K562 (cell line): Measurements from ENCODE around the gene ARMCX2. TPM values are rescaled to one million over a fixed set of nuclear protein-coding genes. Genes with fewer than 3 reads are reported as not detected.

Experiments used
- FOXA3 ChIP-seq, 2 experiments: fragments of 450-650 bp in 1 of 2; sonication (generic) in 1 of 2; formaldehyde crosslinking; IDR thresholded peaks in 1 of 2; conservative IDR thresholded peaks in 1 of 2; 2 replicates each; pipeline versions ENCODE4 v1.4.0 to v1.8.0; 2020 to 2022; ENCODE audit warnings: mild to moderate bottlenecking in 2 of 2, missing genetic modification reagents in 1 of 2
- HCFC1 ChIP-seq: IDR thresholded peaks from 2 replicates; pipeline ENCODE4 v1.6.1; 2012; ENCODE audit warnings: low read depth, low read length, improper control_type of control experiment
- MAZ ChIP-seq, 2 experiments: fragments of 450-650 bp in 1 of 2; sonication (generic) in 1 of 2; formaldehyde crosslinking; IDR thresholded peaks in 1 of 2; conservative IDR thresholded peaks in 1 of 2; 2 replicates each; pipeline versions ENCODE4 v1.4.0 to v1.5.0; 2020; ENCODE audit warnings: mild to moderate bottlenecking in 1 of 2, missing genetic modification reagents in 1 of 2
- NFRKB ChIP-seq: fragments of 450-650 bp; IDR thresholded peaks from 2 replicates; pipeline ENCODE4 v1.6.1; 2016; ENCODE audit warnings: low read depth
- NR2C1 ChIP-seq, 2 experiments: fragments of 450-650 bp; IDR thresholded peaks; 2 replicates each; pipeline ENCODE4 v1.6.1; 2017; ENCODE audit warnings: mild to moderate bottlenecking in 2 of 2, antibody characterized with exemption in 1 of 2, inconsistent platforms in 1 of 2, missing compliant biosample characterization in 1 of 2, missing genetic modification characterization in 1 of 2
- PHF20 ChIP-seq: fragments of 450-650 bp; IDR thresholded peaks from 2 replicates; pipeline ENCODE4 v1.6.1; 2018; ENCODE audit not compliant: partially characterized antibody
- POLR2AphosphoS2 ChIP-seq: IDR thresholded peaks from 2 replicates; pipeline ENCODE4 v1.6.1; 2012; ENCODE audit warnings: low read length, improper control_type of control experiment
- SNIP1 ChIP-seq: fragments of 450-650 bp; IDR thresholded peaks from 2 replicates; pipeline ENCODE4 v1.7.1; 2017; ENCODE audit warnings: low read depth, mild to moderate bottlenecking
- ZFP30 ChIP-seq: fragments of 250-450 bp; sonication (Bioruptor Pico); IDR thresholded peaks from 2 replicates; pipeline ENCODE4 v1.8.0; 2022; ENCODE audit warnings: moderate library complexity, mild to moderate bottlenecking, inconsistent platforms, borderline replicate concordance
- ZFX ChIP-seq: sonication (generic); formaldehyde crosslinking; IDR thresholded peaks from 2 replicates; pipeline ENCODE4 v1.8.0; 2022; ENCODE audit warnings: mild to moderate bottlenecking, missing genetic modification reagents, moderate library complexity
- ZNF696 ChIP-seq: fragments of 250-450 bp; sonication (Bioruptor Pico); conservative IDR thresholded peaks from 2 replicates; pipeline ENCODE4 v1.4.0; 2020; ENCODE audit warnings: mild to moderate bottlenecking, moderate library complexity
- ZNF785 ChIP-seq: fragments of 250-450 bp; sonication (Bioruptor Pico); IDR thresholded peaks from 2 replicates; pipeline ENCODE4 v1.4.0; 2020; ENCODE audit warnings: mild to moderate bottlenecking
- ZNF830 ChIP-seq: fragments of 250-450 bp; sonication (Bioruptor Pico); IDR thresholded peaks from 2 replicates; pipeline ENCODE4 v1.5.0; 2021; ENCODE audit warnings: mild to moderate bottlenecking
- polyA plus RNA-seq, 8 experiments: library from polyadenylated mRNA; depleted of rRNA in 4 of 8; stranded (reverse) in 5 of 8; unstranded in 3 of 8; fragments of >200 nt; fragmentation: Nextera tagmentation in 2 of 8; fragmentation: Illumina TruSeq in 1 of 8; extraction: Ambion mirVana in 2 of 8; extraction: Trizol in 1 of 8; gene quantifications; 2 replicates each; pipeline versions ENCODE4 v1.2.1 to v1.2.3, GENCODE V29; 2011 to 2014; ENCODE audit warnings: inconsistent platforms in 1 of 8, missing spikeins in 1 of 8
- total RNA-seq, 7 experiments: library from RNA; depleted of rRNA in 6 of 7; stranded (reverse); fragments of >200 nt in 6 of 7; fragmentation: Illumina TruSeq in 2 of 7; extraction: Trizol in 2 of 7; gene quantifications; 2 replicates each; pipeline versions ENCODE4 v1.2.1 to v1.2.3, GENCODE V29; 2011 to 2021; ENCODE audit warnings: low replicate concordance in 1 of 7
- TF ChIP-seq, protein P1 (sequence below), 2 experiments: fragments of 450-650 bp in 1 of 2; sonication (generic) in 1 of 2; formaldehyde crosslinking in 1 of 2; IDR thresholded peaks in 1 of 2; conservative IDR thresholded peaks in 1 of 2; 2 replicates each; pipeline versions ENCODE4 v1.6.1 to v1.8.1; 2016 to 2023; ENCODE audit warnings: mild to moderate bottlenecking in 2 of 2, moderate library complexity in 2 of 2, inconsistent platforms in 1 of 2, missing genetic modification reagents in 1 of 2
- TF ChIP-seq, protein P2 (sequence below), 2 experiments: IDR thresholded peaks in 1 of 2; conservative IDR thresholded peaks in 1 of 2; 2 replicates each; pipeline ENCODE4 v1.6.1; 2016; ENCODE audit warnings: low read depth in 2 of 2, mild to moderate bottlenecking in 1 of 2, missing compliant biosample characterization in 1 of 2, missing genetic modification characterization in 1 of 2, moderate library complexity in 1 of 2
- TF ChIP-seq, protein P3 (sequence below): fragments of 450-650 bp; IDR thresholded peaks from 2 replicates; pipeline ENCODE4 v1.7.1; 2018; ENCODE audit warnings: mild to moderate bottlenecking, low read depth; ENCODE audit not compliant: partially characterized antibody
- TF ChIP-seq, protein P4 (sequence below): fragments of 250-450 bp; sonication (Bioruptor Pico); IDR thresholded peaks from 2 replicates; pipeline ENCODE4 v1.4.0; 2020
- TF ChIP-seq, protein P5 (sequence below): fragments of 450-650 bp; formaldehyde crosslinking; IDR thresholded peaks from 2 replicates; pipeline ENCODE4 v1.4.0; 2022; ENCODE audit warnings: mild to moderate bottlenecking, moderate library complexity

The ARMCX2 gene
- total and polyA plus RNA-seq, 9 of the 15 experiments (the other 6 are each of a cell fraction or from before 2014, with no cell fraction given) = 0.03 to 0.16 TPM; not detected in 7

DNA sequence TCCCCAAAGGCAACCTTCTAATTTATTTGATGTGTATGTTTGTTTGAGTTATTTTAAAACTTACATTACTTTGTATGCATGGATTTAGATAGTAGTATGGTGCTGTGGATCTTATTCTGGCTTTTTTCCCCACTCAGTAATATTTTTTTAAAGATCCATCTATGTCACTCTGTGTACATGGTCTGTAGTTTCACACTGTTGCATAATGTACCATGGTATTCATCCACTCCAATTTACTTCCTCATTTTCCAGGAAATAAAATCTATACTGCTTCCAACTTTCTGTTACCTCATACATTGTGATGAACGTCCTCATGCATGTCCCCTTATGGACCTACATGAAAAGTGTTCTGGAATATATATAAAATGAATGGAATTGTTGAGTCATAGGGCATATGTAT lies 17.6 kb downstream of the ARMCX2 start (continued):
- TF ChIP-seq, protein P1, sequence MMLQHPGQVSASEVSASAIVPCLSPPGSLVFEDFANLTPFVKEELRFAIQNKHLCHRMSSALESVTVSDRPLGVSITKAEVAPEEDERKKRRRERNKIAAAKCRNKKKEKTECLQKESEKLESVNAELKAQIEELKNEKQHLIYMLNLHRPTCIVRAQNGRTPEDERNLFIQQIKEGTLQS (IDR thresholded peaks at IDR 0.05) = peak; percentile 51; the same call in 1 of the 2 replicates
- TF ChIP-seq, protein P1 (CRISPR knock-in tag; conservative IDR thresholded peaks at IDR 0.05) = no peak
- TF ChIP-seq, protein P2, sequence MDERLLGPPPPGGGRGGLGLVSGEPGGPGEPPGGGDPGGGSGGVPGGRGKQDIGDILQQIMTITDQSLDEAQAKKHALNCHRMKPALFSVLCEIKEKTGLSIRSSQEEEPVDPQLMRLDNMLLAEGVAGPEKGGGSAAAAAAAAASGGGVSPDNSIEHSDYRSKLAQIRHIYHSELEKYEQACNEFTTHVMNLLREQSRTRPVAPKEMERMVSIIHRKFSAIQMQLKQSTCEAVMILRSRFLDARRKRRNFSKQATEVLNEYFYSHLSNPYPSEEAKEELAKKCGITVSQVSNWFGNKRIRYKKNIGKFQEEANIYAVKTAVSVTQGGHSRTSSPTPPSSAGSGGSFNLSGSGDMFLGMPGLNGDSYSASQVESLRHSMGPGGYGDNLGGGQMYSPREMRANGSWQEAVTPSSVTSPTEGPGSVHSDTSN (CRISPR knock-in tag; IDR thresholded peaks at IDR 0.05; ENCODE audit: low read depth) = no peak
- TF ChIP-seq, protein P2 (tag; conservative IDR thresholded peaks at IDR 0.05; ENCODE audit: low read depth) = 0 out of 2 replicates have a peak, but pooled peaks have one; percentile 13
- TF ChIP-seq SNIP1 (no peak), MAZ (CRISPR knock-in tag; conservative IDR thresholded peaks at IDR 0.05 in 1 of 2, IDR thresholded peaks at IDR 0.05 in 1 of 2) (no peak), FOXA3 (CRISPR knock-in tag; conservative IDR thresholded peaks at IDR 0.05 in 1 of 2, IDR thresholded peaks at IDR 0.05 in 1 of 2) (peak in 1 of 2 experiments; percentile 42; a peak in 1 of 4 replicates), PHF20 (no peak), POLR2AphosphoS2 (no peak), NFRKB (no peak), ZFP30 (CRISPR knock-in tag) (no peak), NR2C1 (IDR thresholded peaks at IDR 0.05) (no peak), NR2C1 (tag; IDR thresholded peaks at IDR 0.05) (no peak), ZNF696 (CRISPR knock-in tag) (no peak), HCFC1 (no peak), ZNF785 (CRISPR knock-in tag) (no peak), ZNF830 (CRISPR knock-in tag) (no peak), ZFX (CRISPR knock-in tag) (no peak)
- TF ChIP-seq, protein P3, sequence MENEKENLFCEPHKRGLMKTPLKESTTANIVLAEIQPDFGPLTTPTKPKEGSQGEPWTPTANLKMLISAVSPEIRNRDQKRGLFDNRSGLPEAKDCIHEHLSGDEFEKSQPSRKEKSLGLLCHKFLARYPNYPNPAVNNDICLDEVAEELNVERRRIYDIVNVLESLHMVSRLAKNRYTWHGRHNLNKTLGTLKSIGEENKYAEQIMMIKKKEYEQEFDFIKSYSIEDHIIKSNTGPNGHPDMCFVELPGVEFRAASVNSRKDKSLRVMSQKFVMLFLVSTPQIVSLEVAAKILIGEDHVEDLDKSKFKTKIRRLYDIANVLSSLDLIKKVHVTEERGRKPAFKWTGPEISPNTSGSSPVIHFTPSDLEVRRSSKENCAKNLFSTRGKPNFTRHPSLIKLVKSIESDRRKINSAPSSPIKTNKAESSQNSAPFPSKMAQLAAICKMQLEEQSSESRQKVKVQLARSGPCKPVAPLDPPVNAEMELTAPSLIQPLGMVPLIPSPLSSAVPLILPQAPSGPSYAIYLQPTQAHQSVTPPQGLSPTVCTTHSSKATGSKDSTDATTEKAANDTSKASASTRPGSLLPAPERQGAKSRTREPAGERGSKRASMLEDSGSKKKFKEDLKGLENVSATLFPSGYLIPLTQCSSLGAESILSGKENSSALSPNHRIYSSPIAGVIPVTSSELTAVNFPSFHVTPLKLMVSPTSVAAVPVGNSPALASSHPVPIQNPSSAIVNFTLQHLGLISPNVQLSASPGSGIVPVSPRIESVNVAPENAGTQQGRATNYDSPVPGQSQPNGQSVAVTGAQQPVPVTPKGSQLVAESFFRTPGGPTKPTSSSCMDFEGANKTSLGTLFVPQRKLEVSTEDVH = no peak
- TF ChIP-seq, protein P4, sequence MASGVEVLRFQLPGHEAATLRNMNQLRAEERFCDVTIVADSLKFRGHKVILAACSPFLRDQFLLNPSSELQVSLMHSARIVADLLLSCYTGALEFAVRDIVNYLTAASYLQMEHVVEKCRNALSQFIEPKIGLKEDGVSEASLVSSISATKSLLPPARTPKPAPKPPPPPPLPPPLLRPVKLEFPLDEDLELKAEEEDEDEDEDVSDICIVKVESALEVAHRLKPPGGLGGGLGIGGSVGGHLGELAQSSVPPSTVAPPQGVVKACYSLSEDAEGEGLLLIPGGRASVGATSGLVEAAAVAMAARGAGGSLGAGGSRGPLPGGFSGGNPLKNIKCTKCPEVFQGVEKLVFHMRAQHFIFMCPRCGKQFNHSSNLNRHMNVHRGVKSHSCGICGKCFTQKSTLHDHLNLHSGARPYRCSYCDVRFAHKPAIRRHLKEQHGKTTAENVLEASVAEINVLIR (CRISPR knock-in tag) = no peak
- TF ChIP-seq, protein P5, sequence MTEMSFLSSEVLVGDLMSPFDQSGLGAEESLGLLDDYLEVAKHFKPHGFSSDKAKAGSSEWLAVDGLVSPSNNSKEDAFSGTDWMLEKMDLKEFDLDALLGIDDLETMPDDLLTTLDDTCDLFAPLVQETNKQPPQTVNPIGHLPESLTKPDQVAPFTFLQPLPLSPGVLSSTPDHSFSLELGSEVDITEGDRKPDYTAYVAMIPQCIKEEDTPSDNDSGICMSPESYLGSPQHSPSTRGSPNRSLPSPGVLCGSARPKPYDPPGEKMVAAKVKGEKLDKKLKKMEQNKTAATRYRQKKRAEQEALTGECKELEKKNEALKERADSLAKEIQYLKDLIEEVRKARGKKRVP (CRISPR knock-in tag) = peak; percentile 79
